HEK293T (cell line): ENCODE data around the gene BTN3A1.

ENCODE experiments used
- ARNT ChIP-seq: fragments of 450-650 bp; IDR thresholded peaks from 2 replicates; pipeline ENCODE4 v1.6.1; 2017; ENCODE audit warnings: mild to moderate bottlenecking
- ELF4 ChIP-seq: fragments of 450-650 bp; IDR thresholded peaks from 2 replicates; pipeline ENCODE4 v1.6.1; 2017; ENCODE audit warnings: antibody characterized with exemption
- FOXA1 ChIP-seq: fragments of 450-650 bp; IDR thresholded peaks from 2 replicates; pipeline ENCODE4 v1.6.1; 2016; ENCODE audit warnings: mild to moderate bottlenecking
- FOXK2 ChIP-seq: fragments of 450-650 bp; IDR thresholded peaks from 2 replicates; pipeline ENCODE4 v1.6.1; 2016; ENCODE audit warnings: mild to moderate bottlenecking
- FOXM1 ChIP-seq: fragments of 450-650 bp; IDR thresholded peaks from 2 replicates; pipeline ENCODE4 v1.6.1; 2017; ENCODE audit warnings: mild to moderate bottlenecking, borderline replicate concordance
- NFRKB ChIP-seq: fragments of 450-650 bp; IDR thresholded peaks from 2 replicates; pipeline ENCODE4 v1.6.1; 2016; ENCODE audit warnings: mild to moderate bottlenecking, moderate library complexity
- TARDBP ChIP-seq: fragments of 450-650 bp; IDR thresholded peaks from 2 replicates; pipeline ENCODE4 v1.6.1; 2016
- ZNF384 ChIP-seq: fragments of 450-650 bp; IDR thresholded peaks from 2 replicates; pipeline ENCODE4 v1.6.1; 2016
- TF ChIP-seq, protein P1 (sequence below): fragments of 450-650 bp; IDR thresholded peaks from 2 replicates; pipeline ENCODE4 v1.6.1; 2016

DNA sequence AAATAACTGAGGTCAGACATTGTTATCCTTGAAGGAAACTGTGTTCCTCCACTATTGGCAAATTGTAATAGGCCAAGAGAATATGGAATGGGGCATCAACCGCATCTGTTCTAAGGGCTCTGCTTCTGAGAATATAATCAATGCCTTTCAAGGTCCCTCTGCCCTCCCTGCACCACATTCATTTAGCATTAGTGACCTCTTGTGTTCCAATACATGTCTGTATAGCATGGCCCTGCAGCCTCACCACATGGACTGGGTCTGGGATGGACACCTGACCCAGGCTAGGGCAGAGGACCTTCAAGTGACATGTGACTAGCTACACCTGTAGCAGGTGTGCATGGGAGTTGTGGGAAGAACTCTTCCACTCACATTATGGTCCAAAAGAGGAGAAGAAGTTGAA, 14.2 kb downstream of the BTN3A1 start:
- TF ChIP-seq FOXM1 (no peak), FOXK2 (no peak), ZNF384 (no peak), TARDBP (no peak), NFRKB (no peak), ARNT (no peak), FOXA1 (no peak), ELF4 (no peak)
- TF ChIP-seq, protein P1, sequence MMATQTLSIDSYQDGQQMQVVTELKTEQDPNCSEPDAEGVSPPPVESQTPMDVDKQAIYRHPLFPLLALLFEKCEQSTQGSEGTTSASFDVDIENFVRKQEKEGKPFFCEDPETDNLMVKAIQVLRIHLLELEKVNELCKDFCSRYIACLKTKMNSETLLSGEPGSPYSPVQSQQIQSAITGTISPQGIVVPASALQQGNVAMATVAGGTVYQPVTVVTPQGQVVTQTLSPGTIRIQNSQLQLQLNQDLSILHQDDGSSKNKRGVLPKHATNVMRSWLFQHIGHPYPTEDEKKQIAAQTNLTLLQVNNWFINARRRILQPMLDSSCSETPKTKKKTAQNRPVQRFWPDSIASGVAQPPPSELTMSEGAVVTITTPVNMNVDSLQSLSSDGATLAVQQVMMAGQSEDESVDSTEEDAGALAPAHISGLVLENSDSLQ, result no peak
